Effector memory CD4-positive, alpha-beta T cell (primary cell): ENCODE measurements around the gene MICAL3.

Experiments used
- DNase-seq, 3 donors: peaks; one replicate each; pipeline ENCODE4 v3.0.0-alpha.2; 2020
- H3K27ac ChIP-seq: 2 replicates; pipeline ENCODE4 v1.7.0; 2013; ENCODE audit warnings: mild to moderate bottlenecking, low read length, moderate library complexity; ENCODE audit not compliant: insufficient read depth, poor library complexity, severe bottlenecking
- H3K27me3 ChIP-seq: replicated peaks from 2 replicates; pipeline ENCODE4 v1.7.0; 2013; ENCODE audit warnings: mild to moderate bottlenecking, low read length; ENCODE audit not compliant: insufficient read depth, control insufficient read depth, poor library complexity, severe bottlenecking
- H3K36me3 ChIP-seq: 2 replicates; pipeline ENCODE4 v1.7.0; 2013; ENCODE audit warnings: mild to moderate bottlenecking, low read length, moderate library complexity; ENCODE audit not compliant: control insufficient read depth, insufficient read depth
- H3K4me1 ChIP-seq: 2 replicates; pipeline ENCODE4 v1.7.0; 2013; ENCODE audit warnings: low read length, mild to moderate bottlenecking; ENCODE audit not compliant: control insufficient read depth, insufficient read depth, poor library complexity, severe bottlenecking
- H3K4me3 ChIP-seq: 2 replicates; pipeline ENCODE4 v1.7.0; 2013; ENCODE audit warnings: low read length, low read depth, mild to moderate bottlenecking; ENCODE audit not compliant: insufficient read depth, poor library complexity, severe bottlenecking
- H3K9me3 ChIP-seq: 2 replicates; pipeline ENCODE4 v1.7.0; 2013; ENCODE audit warnings: mild to moderate bottlenecking, low read length, moderate library complexity; ENCODE audit not compliant: control insufficient read depth

MICAL3 gene

GRCh38 chr22:17958166-17958565, 66.2 kb downstream of the MICAL3 start:
- H3K27ac ChIP-seq = no peak overlapping the region
- no peak overlapping the region for H3K4me3 ChIP-seq
- no peaks in the 10 kb centered on the region for H3K9me3 ChIP-seq
- H3K4me1 ChIP-seq = no peaks in the 10 kb centered on the region
- no peaks in the 10 kb centered on the region for H3K36me3 ChIP-seq
- DNase-seq = no peak
- no peaks in the 10 kb centered on the region for H3K27me3 ChIP-seq

- no peaks in the 10 kb centered on the region for H3K27me3 ChIP-seq
- H3K36me3 ChIP-seq = no peaks in the 10 kb centered on the region
- no peaks in the 10 kb centered on the region for H3K9me3 ChIP-seq
- H3K4me3 ChIP-seq = no peak overlapping the region
- DNase-seq = no peak
- no peaks in the 10 kb centered on the region for H3K4me1 ChIP-seq
- no peak overlapping the region for H3K27ac ChIP-seq
These were observed 66.7 kb downstream of the MICAL3 start for GRCh38 chr22:17957693-17958092.

- Histone ChIP-seq H3K27ac (no peak overlapping the region), H3K9me3 (no peaks in the 10 kb centered on the region), H3K4me1 (no peaks in the 10 kb centered on the region), H3K27me3 (no peaks in the 10 kb centered on the region), H3K36me3 (no peaks in the 10 kb centered on the region), H3K4me3 (no peak overlapping the region)
- DNase-seq = no peak
These were observed 67.2 kb downstream of the MICAL3 start for GRCh38 chr22:17957204-17957603.

DNA sequence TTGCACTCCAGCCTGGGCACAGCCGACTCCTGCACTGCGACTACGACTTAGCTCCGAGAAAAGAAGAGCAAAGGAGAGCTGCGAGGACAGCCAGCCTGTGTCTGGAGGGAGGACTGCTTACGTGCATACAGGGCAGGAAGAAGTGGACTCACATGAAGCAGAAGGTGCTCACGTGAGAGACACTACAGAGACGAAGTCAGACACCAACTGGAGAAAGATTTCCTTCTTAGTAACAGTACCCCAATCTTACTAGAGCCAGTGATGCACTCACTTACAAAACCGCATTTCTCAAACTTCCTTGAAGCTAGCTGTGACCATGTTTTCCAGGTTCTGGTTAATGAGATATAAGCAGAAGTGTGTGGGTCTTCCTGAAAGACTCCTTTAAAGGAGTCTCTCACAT, 67.7 kb downstream of the MICAL3 start:
- no peak overlapping the region for H3K27ac ChIP-seq
- H3K36me3 ChIP-seq = no peaks in the 10 kb centered on the region
- H3K9me3 ChIP-seq = no peaks in the 10 kb centered on the region
- H3K4me1 ChIP-seq = no peaks in the 10 kb centered on the region
- H3K27me3 ChIP-seq = no peaks in the 10 kb centered on the region
- DNase-seq = no peak
- no peak overlapping the region for H3K4me3 ChIP-seq

- no peaks in the 10 kb centered on the region for H3K4me1 ChIP-seq
- H3K4me3 ChIP-seq = no peak overlapping the region
- no peaks in the 10 kb centered on the region for H3K9me3 ChIP-seq
- no peaks in the 10 kb centered on the region for H3K27me3 ChIP-seq
- no peak overlapping the region for H3K27ac ChIP-seq
- no peak for DNase-seq
- H3K36me3 ChIP-seq = no peaks in the 10 kb centered on the region
These were observed 68.6 kb downstream of the MICAL3 start for GRCh38 chr22:17955590-17956379.

DNA sequence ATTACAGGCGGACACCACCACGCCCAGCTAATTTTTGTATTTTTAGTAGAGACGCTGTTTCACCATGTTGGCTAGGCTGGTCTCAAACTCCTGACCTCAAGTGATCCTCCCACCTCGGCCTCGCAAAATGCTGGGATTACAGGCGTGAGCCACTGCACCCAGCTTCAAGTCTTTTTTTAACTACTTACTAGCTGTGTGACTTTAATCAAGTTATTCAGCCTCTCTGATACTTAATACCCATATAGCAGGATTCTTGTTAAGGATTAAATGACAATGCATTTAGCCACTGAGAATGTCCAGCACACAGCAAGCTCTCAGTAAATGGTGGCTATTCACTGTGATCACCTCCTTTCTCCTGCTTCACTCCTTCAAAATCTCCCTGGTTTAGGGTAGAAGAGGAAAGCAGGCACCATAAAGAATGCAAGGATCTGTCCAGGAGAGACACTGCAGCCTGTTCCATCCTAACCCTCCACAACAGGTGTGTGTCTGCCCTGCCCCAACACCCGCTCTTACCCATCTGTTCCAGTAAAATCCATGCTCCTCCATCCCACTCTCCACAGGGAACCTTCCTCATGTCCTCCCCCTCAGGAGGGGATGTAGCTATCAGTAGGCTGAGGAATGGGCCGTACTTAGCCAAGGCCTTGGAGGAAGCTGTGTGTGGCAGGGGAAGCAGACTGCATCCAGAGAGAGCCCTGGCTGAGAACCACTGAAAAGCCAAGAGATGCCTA, 69.3 kb downstream of the MICAL3 start:
- Histone ChIP-seq H3K4me3 (no peak overlapping the region), H3K27me3 (no peaks in the 10 kb centered on the region), H3K4me1 (no peaks in the 10 kb centered on the region), H3K9me3 (no peaks in the 10 kb centered on the region), H3K27ac (no peak overlapping the region), H3K36me3 (no peaks in the 10 kb centered on the region)
- DNase-seq = no peak

DNA sequence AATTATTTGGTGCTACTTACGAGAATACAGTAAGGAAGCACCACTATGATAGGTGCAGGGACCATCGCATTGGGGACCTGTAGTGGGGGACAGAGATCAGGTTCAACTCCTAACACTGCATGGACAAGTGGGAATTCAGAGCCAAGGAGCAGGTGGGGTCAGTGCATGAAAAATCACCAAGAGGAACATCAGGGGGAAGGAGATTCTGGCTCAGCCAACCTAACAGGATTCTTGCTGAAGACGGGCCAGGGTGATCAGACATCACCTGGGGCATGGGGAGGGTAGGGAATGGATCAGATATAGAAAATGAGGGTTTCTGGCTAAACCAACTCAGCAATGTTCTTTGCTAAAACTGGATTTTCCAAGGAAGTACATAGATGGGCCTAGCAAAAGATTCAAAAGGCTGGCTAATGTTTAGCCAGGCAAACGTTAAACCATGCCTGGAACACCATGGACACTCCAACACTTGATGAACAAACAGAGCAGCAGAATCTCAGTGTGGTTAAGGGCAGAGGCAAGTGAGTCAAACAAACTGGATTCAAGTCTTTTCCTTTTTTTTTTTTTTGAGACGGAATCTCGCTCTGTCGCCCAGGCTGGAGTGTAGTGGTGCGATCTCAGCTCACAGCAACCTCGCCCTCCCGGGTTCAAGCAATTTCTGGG, 70.0 kb downstream of the MICAL3 start:
- Histone ChIP-seq H3K4me3 (no peak overlapping the region), H3K27ac (no peak overlapping the region), H3K9me3 (no peaks in the 10 kb centered on the region), H3K4me1 (no peaks in the 10 kb centered on the region), H3K27me3 (no peaks in the 10 kb centered on the region), H3K36me3 (no peaks in the 10 kb centered on the region)
- DNase-seq = no peak

- no peaks in the 10 kb centered on the region for H3K27me3 ChIP-seq
- no peaks in the 10 kb centered on the region for H3K4me1 ChIP-seq
- DNase-seq = no peak
These were observed 71.2 kb downstream of the MICAL3 start for GRCh38 chr22:17953147-17953546.

DNA sequence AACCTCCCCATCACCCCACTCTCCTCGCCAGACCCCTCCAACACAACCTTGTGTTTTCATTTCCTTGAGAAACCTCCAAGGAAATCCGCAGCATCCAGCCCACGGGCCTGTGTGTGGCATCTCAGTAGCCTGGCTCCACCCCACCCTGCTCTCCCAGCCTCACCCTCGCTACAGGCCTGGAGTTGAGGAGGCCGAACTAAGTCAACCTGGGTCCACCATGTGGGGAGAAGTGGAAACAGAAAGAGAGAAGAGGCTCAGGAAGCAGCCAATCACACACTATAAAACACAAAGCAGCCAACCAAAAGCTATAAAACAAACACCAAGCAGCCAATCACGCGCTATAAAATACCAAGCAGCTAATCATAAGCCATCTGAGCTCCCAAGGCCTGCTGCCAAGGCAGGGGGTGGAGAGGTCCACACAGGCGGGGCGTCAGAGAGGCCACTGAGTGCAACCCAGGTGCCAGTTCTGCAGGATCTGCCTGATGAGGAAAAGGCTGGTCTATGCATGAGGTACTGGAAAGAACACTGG, 72.0 kb downstream of the MICAL3 start:
- no peak overlapping the region for H3K4me3 ChIP-seq
- H3K4me1 ChIP-seq = no peaks in the 10 kb centered on the region
- no peaks in the 10 kb centered on the region for H3K9me3 ChIP-seq
- no peak overlapping the region for H3K27ac ChIP-seq
- DNase-seq = no peak
- H3K36me3 ChIP-seq = no peaks in the 10 kb centered on the region
- H3K27me3 ChIP-seq = no peaks in the 10 kb centered on the region

More at GRCh38 chr22:17953147-17953546, 71.2 kb downstream of the MICAL3 start:
- H3K4me3 ChIP-seq = no peak overlapping the region
- H3K9me3 ChIP-seq = no peaks in the 10 kb centered on the region
- no peaks in the 10 kb centered on the region for H3K36me3 ChIP-seq
- no peak overlapping the region for H3K27ac ChIP-seq

- no peak overlapping the region for H3K27ac ChIP-seq
- no peaks in the 10 kb centered on the region for H3K9me3 ChIP-seq
- DNase-seq = no peak
These were observed 73.0 kb downstream of the MICAL3 start for GRCh38 chr22:17951315-17951714.

More at GRCh38 chr22:17951315-17951714, 73.0 kb downstream of the MICAL3 start:
- no peaks in the 10 kb centered on the region for H3K4me1 ChIP-seq
- no peak overlapping the region for H3K4me3 ChIP-seq
- no peaks in the 10 kb centered on the region for H3K27me3 ChIP-seq
- no peaks in the 10 kb centered on the region for H3K36me3 ChIP-seq
